ENCODE results near the gene JAKMIP2. TPM values are rescaled to one million over a fixed set of nuclear protein-coding genes. Genes with fewer than 3 reads are reported as not detected.

Gene JAKMIP2
- total and polyA plus RNA-seq, 11 donors: under 0.01 to 1.5 (median 0.16) TPM; not detected in 1

- no peak overlapping the region for H3K27ac ChIP-seq
- peaks cover 0 to 7% (median 0%) of the 10 kb centered on the region in 9 donors for H3K27me3 ChIP-seq
- no peak overlapping the region for H3K4me3 ChIP-seq
- H3K36me3 ChIP-seq: no peaks in the 10 kb centered on the region
- DNase-seq: no peak
- no peaks in the 10 kb centered on the region for H3K4me1 ChIP-seq
- TF ChIP-seq, protein P1, sequence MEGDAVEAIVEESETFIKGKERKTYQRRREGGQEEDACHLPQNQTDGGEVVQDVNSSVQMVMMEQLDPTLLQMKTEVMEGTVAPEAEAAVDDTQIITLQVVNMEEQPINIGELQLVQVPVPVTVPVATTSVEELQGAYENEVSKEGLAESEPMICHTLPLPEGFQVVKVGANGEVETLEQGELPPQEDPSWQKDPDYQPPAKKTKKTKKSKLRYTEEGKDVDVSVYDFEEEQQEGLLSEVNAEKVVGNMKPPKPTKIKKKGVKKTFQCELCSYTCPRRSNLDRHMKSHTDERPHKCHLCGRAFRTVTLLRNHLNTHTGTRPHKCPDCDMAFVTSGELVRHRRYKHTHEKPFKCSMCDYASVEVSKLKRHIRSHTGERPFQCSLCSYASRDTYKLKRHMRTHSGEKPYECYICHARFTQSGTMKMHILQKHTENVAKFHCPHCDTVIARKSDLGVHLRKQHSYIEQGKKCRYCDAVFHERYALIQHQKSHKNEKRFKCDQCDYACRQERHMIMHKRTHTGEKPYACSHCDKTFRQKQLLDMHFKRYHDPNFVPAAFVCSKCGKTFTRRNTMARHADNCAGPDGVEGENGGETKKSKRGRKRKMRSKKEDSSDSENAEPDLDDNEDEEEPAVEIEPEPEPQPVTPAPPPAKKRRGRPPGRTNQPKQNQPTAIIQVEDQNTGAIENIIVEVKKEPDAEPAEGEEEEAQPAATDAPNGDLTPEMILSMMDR (IDR thresholded peaks at IDR 0.05): no peak
- no peak for TF ChIP-seq POLR2A (IDR thresholded peaks at IDR 0.05)
- intact Hi-C loops (cut with DNase I): no loop called here
- WGBS, 4 donors: 71 to 91% (median 90%) methylated on average over 2 to 3 of the region's 3 CpGs; no CpG with 5 or more reads in 1 of the 4 donors
- no peak for ATAC-seq
- peaks cover 0 to 4% (median 0%) of the 10 kb centered on the region in 12 donors for H3K9me3 ChIP-seq
Observed at GRCh38 chr5:147610798-147611197, 171.7 kb downstream of the JAKMIP2 start.

GRCh38 chr5:147601652-147602051, 180.9 kb downstream of the JAKMIP2 start:
- Histone ChIP-seq H3K4me1 (no peaks in the 10 kb centered on the region), H3K27ac (no peak overlapping the region), H3K27me3 (no peaks in the 10 kb centered on the region), H3K9me3 (no peaks in the 10 kb centered on the region), H3K36me3 (no peaks in the 10 kb centered on the region), H3K4me3 (no peak overlapping the region)
- DNase-seq (no peak), ATAC-seq (no peak)
- intact Hi-C loops (cut with DNase I): no loop called here
- 0 to 50% (median 23%) methylated on average over 1 of the region's 1 CpG for WGBS, 4 donors
- TF ChIP-seq, protein P1 (IDR thresholded peaks at IDR 0.05): no peak
- TF ChIP-seq POLR2A (IDR thresholded peaks at IDR 0.05): no peak

DNA sequence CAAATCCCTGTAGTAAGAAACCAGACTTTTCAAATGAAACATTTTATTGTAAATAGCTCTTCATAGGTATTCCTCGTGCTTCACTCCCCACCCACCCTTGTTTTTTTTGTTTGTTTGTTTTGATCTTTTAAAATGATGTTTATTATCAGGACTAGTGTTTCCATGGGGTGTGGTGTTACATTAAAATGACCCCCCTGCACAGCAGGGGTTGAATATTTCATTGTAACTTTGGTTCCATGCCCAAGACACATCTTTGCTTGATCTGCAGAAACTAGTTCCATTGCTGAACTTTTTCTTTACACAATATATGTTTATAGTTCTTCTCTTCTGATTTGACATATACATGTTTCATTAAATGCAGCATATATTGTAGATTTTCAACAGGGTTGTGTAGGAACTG, 191.4 kb downstream of the JAKMIP2 start:
- 73 to 84% (median 80%) methylated on average over 1 of the region's 1 CpG for WGBS, 4 donors
- ATAC-seq: no peak

GRCh38 chr5:147590096-147590495, 192.4 kb downstream of the JAKMIP2 start:
- peaks cover 0 to 7% (median 0%) of the 10 kb centered on the region in 9 donors for H3K27me3 ChIP-seq
- H3K4me1 ChIP-seq: no peaks in the 10 kb centered on the region
- DNase-seq (no peak), ATAC-seq (no peak)
- H3K4me3 ChIP-seq: no peak overlapping the region
- peaks cover 0 to 2% (median 0%) of the 10 kb centered on the region in 12 donors for H3K9me3 ChIP-seq
- no peak overlapping the region for H3K27ac ChIP-seq
- intact Hi-C loops (cut with DNase I): no loop called here
- no peak for TF ChIP-seq POLR2A (IDR thresholded peaks at IDR 0.05)
- TF ChIP-seq, protein P1 (IDR thresholded peaks at IDR 0.05): no peak
- no peaks in the 10 kb centered on the region for H3K36me3 ChIP-seq

More for the DNA sequence above, 191.4 kb downstream of the JAKMIP2 start:
- H3K9me3 ChIP-seq: peaks cover 0 to 2% (median 0%) of the 10 kb centered on the region in 12 donors
- DNase-seq: no peak
- intact Hi-C loops (cut with DNase I): no loop called here
- H3K36me3 ChIP-seq: no peaks in the 10 kb centered on the region
- TF ChIP-seq, protein P1 (IDR thresholded peaks at IDR 0.05): no peak
- no peak for TF ChIP-seq POLR2A (IDR thresholded peaks at IDR 0.05)
- no peak overlapping the region for H3K4me3 ChIP-seq
- H3K27ac ChIP-seq: no peak overlapping the region
- no peaks in the 10 kb centered on the region for H3K4me1 ChIP-seq
- peaks cover 0 to 7% (median 0%) of the 10 kb centered on the region in 9 donors for H3K27me3 ChIP-seq

Measured in heart left ventricle (tissue), 16 donors.